Activated naive CD4-positive, alpha-beta T cell treated with anti-CD3 and anti-CD28 coated beads, Interleukin-2, amount 10 ng/mL, durations not matched to agents 7 days and 5 days (primary cell): ENCODE results near the gene ZBTB16.

Source experiments
- CTCF ChIA-PET: fragments of 350-600 bp; sonication (Branson Sonifier 250); formaldehyde crosslinking; loops from one replicate; lab custom pipeline; 2021; ENCODE audit warnings: antibody characterized with exemption; lab: Charles Lee
- DNase-seq: peaks from one replicate; pipeline ENCODE4 v3.0.0-alpha.2; 2020
- H3K27ac Mint-ChIP-seq: one replicate; pipeline ENCODE4 v1.8.0; 2021; ENCODE audit warnings: mild to moderate bottlenecking, moderate library complexity, mixed read lengths
- H3K27me3 Mint-ChIP-seq: one replicate; pipeline ENCODE4 v1.8.0; 2021; ENCODE audit warnings: mild to moderate bottlenecking, mixed read lengths
- H3K36me3 Mint-ChIP-seq: one replicate; pipeline ENCODE4 v1.8.0; 2021; ENCODE audit warnings: mixed read lengths
- H3K4me1 Mint-ChIP-seq: one replicate; pipeline ENCODE4 v1.8.0; 2021; ENCODE audit warnings: mixed read lengths
- H3K4me3 Mint-ChIP-seq: one replicate; pipeline ENCODE4 v1.8.0; 2021; ENCODE audit warnings: mild to moderate bottlenecking, moderate library complexity, mixed read lengths
- H3K9me3 Mint-ChIP-seq: one replicate; pipeline ENCODE4 v1.8.0; 2021; ENCODE audit warnings: mixed read lengths

The ZBTB16 gene

DNA sequence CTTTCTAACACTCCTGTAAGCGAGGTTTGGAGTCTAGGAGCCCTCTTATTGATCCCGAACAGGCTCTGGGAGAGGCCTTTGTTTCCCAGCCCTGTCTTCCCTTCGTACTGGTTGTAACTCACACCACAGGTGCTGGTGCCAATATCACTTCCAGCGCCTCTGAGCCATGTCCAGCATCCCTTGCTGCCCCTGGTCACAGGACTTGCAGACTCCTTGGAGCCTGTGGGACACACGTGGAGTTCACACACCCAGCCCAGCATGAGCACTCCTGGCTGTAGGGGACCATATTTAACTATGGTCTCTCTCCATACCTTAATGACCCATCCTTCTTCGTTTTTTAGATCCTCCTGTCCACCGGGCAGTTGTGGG, 2.2 kb downstream of the ZBTB16 start:
- Mint-ChIP-seq H3K36me3 (peaks cover 1% of the 10 kb centered on the region), H3K4me1 (peaks cover 15% of the 10 kb centered on the region), H3K27me3 (peaks cover 85% of the 10 kb centered on the region), H3K4me3 (peak overlapping the region; percentile 85), H3K9me3 (no peaks in the 10 kb centered on the region), H3K27ac (no peak overlapping the region)
- DNase-seq: no peak
- CTCF ChIA-PET: interaction anchor here (1.7 to 6.2 kb wide), 2 partner anchors 67 to 199 kb away, joined by 5 to 53 read pairs; no protein-coding TSS in a partner anchor

DNA sequence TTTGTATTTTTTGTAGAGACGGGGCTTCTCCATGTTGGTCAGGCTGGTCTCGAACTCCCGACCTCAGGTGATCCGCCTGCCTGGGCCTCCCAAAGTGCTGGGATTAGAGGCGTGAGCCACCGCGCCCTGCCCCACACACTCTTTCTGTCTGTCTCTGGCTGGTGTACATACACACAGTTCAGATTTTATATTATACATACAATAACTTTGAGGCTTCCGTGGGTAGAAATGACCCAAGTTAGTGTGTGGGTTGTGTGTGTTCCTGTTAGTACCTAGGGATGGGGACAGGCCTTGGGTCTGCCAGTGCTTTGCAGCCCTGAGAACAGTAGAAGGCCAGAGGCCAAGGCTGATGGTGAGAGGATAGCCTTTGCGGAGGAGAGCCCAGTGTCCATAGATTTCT, 2.8 kb downstream of the ZBTB16 start:
- no peak for DNase-seq
- CTCF ChIA-PET: no interaction called here
- Mint-ChIP-seq H3K9me3 (no peaks in the 10 kb centered on the region), H3K27me3 (peaks cover 79% of the 10 kb centered on the region), H3K4me1 (peaks cover 15% of the 10 kb centered on the region), H3K36me3 (peaks cover 3% of the 10 kb centered on the region), H3K4me3 (peak overlapping the region; percentile 28), H3K27ac (no peak overlapping the region)

DNA sequence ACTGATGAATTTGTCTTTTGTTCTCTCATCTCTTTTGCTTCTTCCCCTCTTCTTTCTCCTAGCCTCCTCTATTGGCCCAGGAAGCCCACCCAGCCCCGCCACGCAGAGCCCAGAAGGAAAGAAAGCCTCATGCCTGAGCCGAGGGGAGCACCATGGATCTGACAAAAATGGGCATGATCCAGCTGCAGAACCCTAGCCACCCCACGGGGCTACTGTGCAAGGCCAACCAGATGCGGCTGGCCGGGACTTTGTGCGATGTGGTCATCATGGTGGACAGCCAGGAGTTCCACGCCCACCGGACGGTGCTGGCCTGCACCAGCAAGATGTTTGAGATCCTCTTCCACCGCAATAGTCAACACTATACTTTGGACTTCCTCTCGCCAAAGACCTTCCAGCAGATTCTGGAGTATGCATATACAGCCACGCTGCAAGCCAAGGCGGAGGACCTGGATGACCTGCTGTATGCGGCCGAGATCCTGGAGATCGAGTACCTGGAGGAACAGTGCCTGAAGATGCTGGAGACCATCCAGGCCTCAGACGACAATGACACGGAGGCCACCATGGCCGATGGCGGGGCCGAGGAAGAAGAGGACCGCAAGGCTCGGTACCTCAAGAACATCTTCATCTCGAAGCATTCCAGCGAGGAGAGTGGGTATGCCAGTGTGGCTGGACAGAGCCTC, 3.8 kb downstream of the ZBTB16 start:
- peaks cover 3% of the 10 kb centered on the region for H3K36me3 Mint-ChIP-seq
- H3K27ac Mint-ChIP-seq: no peak overlapping the region
- peaks cover 69% of the 10 kb centered on the region for H3K27me3 Mint-ChIP-seq
- CTCF ChIA-PET: no interaction called here
- DNase-seq: no peak
- no peak overlapping the region for H3K4me3 Mint-ChIP-seq
- no peaks in the 10 kb centered on the region for H3K9me3 Mint-ChIP-seq
- peaks cover 12% of the 10 kb centered on the region for H3K4me1 Mint-ChIP-seq

GRCh38 chr11:114063829-114064201, 4.3 kb downstream of the ZBTB16 start:
- CTCF ChIA-PET: no interaction called here
- DNase-seq: no peak
- Mint-ChIP-seq H3K4me1 (peaks cover 12% of the 10 kb centered on the region), H3K9me3 (no peaks in the 10 kb centered on the region), H3K27me3 (peaks cover 63% of the 10 kb centered on the region), H3K4me3 (no peak overlapping the region), H3K27ac (no peak overlapping the region), H3K36me3 (peaks cover 3% of the 10 kb centered on the region)

- no peak overlapping the region for H3K4me3 Mint-ChIP-seq
- no peak for DNase-seq
Measured at GRCh38 chr11:114064216-114064615, 4.7 kb downstream of the ZBTB16 start.

DNA sequence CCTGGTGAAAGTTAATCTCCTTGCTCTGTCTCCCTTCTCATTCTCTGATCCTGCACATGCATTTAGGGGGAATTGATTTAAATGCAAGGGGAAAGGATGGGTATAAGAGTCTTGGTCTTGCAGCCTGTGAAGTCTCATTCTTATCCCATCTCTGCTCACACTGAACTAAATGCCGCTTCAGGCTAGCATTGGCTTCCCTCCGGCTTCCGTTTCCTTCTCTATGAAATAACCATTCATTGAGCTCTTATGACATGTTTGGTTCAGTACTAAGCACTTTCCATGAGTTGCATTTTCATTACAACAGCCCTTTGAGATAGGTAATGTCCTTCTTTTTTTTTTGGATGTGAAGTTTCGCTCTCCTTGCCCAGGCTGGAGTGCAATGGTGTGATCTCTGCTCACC, 5.6 kb downstream of the ZBTB16 start:
- Mint-ChIP-seq H3K4me1 (peaks cover 7% of the 10 kb centered on the region), H3K27ac (no peak overlapping the region), H3K4me3 (no peak overlapping the region), H3K9me3 (no peaks in the 10 kb centered on the region), H3K27me3 (peaks cover 51% of the 10 kb centered on the region), H3K36me3 (peaks cover 2% of the 10 kb centered on the region)
- CTCF ChIA-PET: no interaction called here
- DNase-seq: no peak

More at GRCh38 chr11:114064216-114064615, 4.7 kb downstream of the ZBTB16 start:
- CTCF ChIA-PET: no interaction called here
- Mint-ChIP-seq H3K27me3 (peaks cover 59% of the 10 kb centered on the region), H3K27ac (no peak overlapping the region), H3K36me3 (peaks cover 3% of the 10 kb centered on the region), H3K9me3 (no peaks in the 10 kb centered on the region), H3K4me1 (peaks cover 8% of the 10 kb centered on the region)

- Mint-ChIP-seq H3K36me3 (peaks cover 2% of the 10 kb centered on the region), H3K27me3 (peaks cover 45% of the 10 kb centered on the region), H3K4me3 (no peak overlapping the region), H3K27ac (peak overlapping the region; percentile 68), H3K4me1 (peaks cover 5% of the 10 kb centered on the region), H3K9me3 (no peaks in the 10 kb centered on the region)
- no peak for DNase-seq
- CTCF ChIA-PET: no interaction called here
Measured at GRCh38 chr11:114066046-114066648, 6.6 kb downstream of the ZBTB16 start.

DNA sequence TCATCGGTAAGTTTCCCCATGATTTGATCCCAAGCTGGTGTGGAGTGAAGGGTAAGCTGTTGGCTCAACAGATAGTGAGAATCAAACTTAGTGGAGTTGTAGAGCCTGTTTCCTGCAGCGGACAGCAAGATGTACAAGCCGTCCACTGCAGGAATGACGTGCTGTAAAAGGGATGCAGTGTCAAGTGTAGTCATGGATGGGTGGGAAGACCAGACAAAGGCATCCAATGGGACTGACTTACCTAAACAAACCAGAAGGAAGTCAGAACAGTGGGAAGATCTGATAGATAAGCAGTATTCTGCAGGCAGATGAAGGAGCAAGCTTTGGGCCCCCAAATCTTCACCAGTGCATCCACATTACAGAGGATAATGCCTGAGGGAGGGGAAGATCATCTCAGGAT, 8.8 kb downstream of the ZBTB16 start:
- CTCF ChIA-PET: no interaction called here

GRCh38 chr11:114070464-114071139, 11.1 kb downstream of the ZBTB16 start:
- no peak overlapping the region for H3K4me3 Mint-ChIP-seq
- CTCF ChIA-PET: no interaction called here
- DNase-seq: no peak
- H3K4me1 Mint-ChIP-seq: peaks cover 35% of the 10 kb centered on the region
- peaks cover 2% of the 10 kb centered on the region for H3K36me3 Mint-ChIP-seq
- H3K9me3 Mint-ChIP-seq: no peaks in the 10 kb centered on the region
- H3K27ac Mint-ChIP-seq: no peak overlapping the region
- peaks cover 17% of the 10 kb centered on the region for H3K27me3 Mint-ChIP-seq

More for the DNA sequence above, 8.8 kb downstream of the ZBTB16 start:
- Mint-ChIP-seq H3K27me3 (peaks cover 28% of the 10 kb centered on the region), H3K36me3 (peaks cover 2% of the 10 kb centered on the region), H3K4me3 (no peak overlapping the region), H3K27ac (no peak overlapping the region), H3K9me3 (no peaks in the 10 kb centered on the region), H3K4me1 (peaks cover 18% of the 10 kb centered on the region)
- DNase-seq: no peak

GRCh38 chr11:114073007-114073827, 13.7 kb downstream of the ZBTB16 start:
- peaks cover 35% of the 10 kb centered on the region for H3K27me3 Mint-ChIP-seq
- H3K27ac Mint-ChIP-seq: peak overlapping the region; percentile 89
- H3K4me3 Mint-ChIP-seq: no peak overlapping the region
- DNase-seq: peak; percentile 30
- H3K4me1 Mint-ChIP-seq: peaks cover 59% of the 10 kb centered on the region
- no peaks in the 10 kb centered on the region for H3K9me3 Mint-ChIP-seq
- H3K36me3 Mint-ChIP-seq: peaks cover 1% of the 10 kb centered on the region
- CTCF ChIA-PET: interaction anchor here (1.2 kb wide), 1 partner anchor 11 kb away, joined by 4 read pairs; no protein-coding TSS in a partner anchor

- CTCF ChIA-PET: interaction anchor here (0.8 to 1.2 kb wide), 2 partner anchors 10 to 98 kb away, joined by 4 read pairs; no protein-coding TSS in a partner anchor
- DNase-seq: peak; percentile 29
- peak overlapping the region; percentile 89 for H3K27ac Mint-ChIP-seq
- no peaks in the 10 kb centered on the region for H3K9me3 Mint-ChIP-seq
- H3K36me3 Mint-ChIP-seq: peaks cover 1% of the 10 kb centered on the region
- H3K4me3 Mint-ChIP-seq: no peak overlapping the region
- peaks cover 63% of the 10 kb centered on the region for H3K4me1 Mint-ChIP-seq
- H3K27me3 Mint-ChIP-seq: peaks cover 41% of the 10 kb centered on the region
Measured at GRCh38 chr11:114073828-114074381, 14.4 kb downstream of the ZBTB16 start.

DNA sequence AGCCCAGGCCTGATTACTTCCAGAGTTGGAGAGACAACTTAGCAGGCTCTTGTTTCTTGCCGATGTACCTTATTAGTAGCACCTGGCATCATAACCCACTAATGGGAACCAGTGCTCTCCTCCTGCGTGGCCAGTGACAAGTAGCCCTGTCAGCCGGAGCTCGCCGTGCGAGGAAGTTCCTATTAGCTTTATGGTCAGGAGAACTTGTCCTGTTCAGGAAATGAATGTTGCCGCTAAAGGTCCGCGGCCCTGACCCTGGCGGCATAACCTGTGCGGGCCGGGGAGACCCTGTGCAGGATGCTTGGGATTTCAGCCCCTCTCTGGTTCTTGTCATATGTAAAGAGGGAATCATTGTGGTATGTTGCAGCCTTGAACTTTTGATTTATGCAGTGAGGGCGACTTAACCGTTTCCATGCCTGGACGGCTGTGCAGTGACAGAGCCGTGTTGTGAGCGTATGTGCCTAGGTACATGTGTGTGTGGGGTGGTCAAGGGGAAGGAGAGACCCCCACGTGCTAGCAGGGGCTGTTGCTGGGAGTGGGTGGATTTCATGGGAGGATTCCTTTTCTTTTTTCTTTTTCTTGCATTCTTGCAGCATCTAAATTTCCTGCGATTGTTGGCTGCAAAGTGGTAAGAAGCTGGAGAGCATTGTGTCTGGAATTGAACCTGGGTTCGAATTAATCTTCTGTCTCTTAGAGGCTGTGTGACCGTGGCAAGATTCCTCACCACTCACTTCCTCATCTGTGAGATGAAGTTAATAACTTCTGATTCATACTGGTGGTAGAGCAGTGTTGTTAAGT, 15.2 kb downstream of the ZBTB16 start:
- H3K4me1 Mint-ChIP-seq: peaks cover 71% of the 10 kb centered on the region
- CTCF ChIA-PET: interaction anchor here (0.8 to 1.2 kb wide), 2 partner anchors 10 to 97 kb away, joined by 4 read pairs; no protein-coding TSS in a partner anchor
- no peak overlapping the region for H3K4me3 Mint-ChIP-seq
- no peaks in the 10 kb centered on the region for H3K9me3 Mint-ChIP-seq
- H3K27ac Mint-ChIP-seq: peak overlapping the region; percentile 89
- H3K36me3 Mint-ChIP-seq: peaks cover 1% of the 10 kb centered on the region
- peaks cover 46% of the 10 kb centered on the region for H3K27me3 Mint-ChIP-seq
- no peak for DNase-seq

DNA sequence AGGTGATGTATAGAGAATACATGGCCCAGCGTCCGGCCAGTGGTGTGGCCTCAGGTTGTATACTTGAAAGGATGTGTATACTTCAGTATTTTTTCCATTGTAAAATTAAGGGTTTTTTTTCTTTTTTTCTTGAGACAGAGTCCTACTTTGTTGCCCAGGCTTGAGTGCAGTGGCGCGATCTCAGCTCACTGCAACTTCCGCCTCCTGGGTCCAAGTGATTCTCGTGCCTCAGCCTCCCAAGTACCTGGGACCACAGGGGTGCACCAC, 15.8 kb downstream of the ZBTB16 start:
- DNase-seq: no peak
- peaks cover 4% of the 10 kb centered on the region for H3K36me3 Mint-ChIP-seq
- peaks cover 76% of the 10 kb centered on the region for H3K4me1 Mint-ChIP-seq
- CTCF ChIA-PET: no interaction called here
- peaks cover 52% of the 10 kb centered on the region for H3K27me3 Mint-ChIP-seq
- H3K27ac Mint-ChIP-seq: no peak overlapping the region
- H3K9me3 Mint-ChIP-seq: no peaks in the 10 kb centered on the region
- no peak overlapping the region for H3K4me3 Mint-ChIP-seq
